Measurements from ENCODE around the gene COX7C.
"Not testable (repeated sequence)": the region's sequence is repeated elsewhere in the genome, so short reads cannot be mapped to it uniquely, and the experiment has no call there.

GRCh38 chr5:86571109-86571508, 46.6 kb upstream of the COX7C start:
- TF ChIP-seq RB1 (IDR thresholded peaks at IDR 0.05; ENCODE audit: low read depth); ZFX (CRISPR knock-in tag; IDR thresholded peaks at IDR 0.05); NR1H2 (CRISPR knock-in tag; IDR thresholded peaks at IDR 0.05); E4F1 (CRISPR knock-in tag; IDR thresholded peaks at IDR 0.05; ENCODE audit: borderline replicate concordance); TARDBP (IDR thresholded peaks at IDR 0.05); E2F6 (IDR thresholded peaks at IDR 0.05; ENCODE audit: borderline replicate concordance in 1 of 2, extremely low read depth in 1 of 2, insufficient read depth in 1 of 2, insufficient read length in 1 of 2, low read depth in 1 of 2, low read length in 1 of 2, poor library complexity in 1 of 2, severe bottlenecking in 1 of 2); ZNF408 (CRISPR knock-in tag; IDR thresholded peaks at IDR 0.05; ENCODE audit: low read depth); CTCFL (IDR thresholded peaks at IDR 0.05; ENCODE audit: borderline replicate concordance, insufficient read depth, low read depth, low read length, poor library complexity, severe bottlenecking); NRF1 (conservative IDR thresholded peaks at IDR 0.05 in 1 of 2, IDR thresholded peaks at IDR 0.05 in 1 of 2); ELK1 (CRISPR knock-in tag; IDR thresholded peaks at IDR 0.05); FOS (IDR thresholded peaks at IDR 0.05; ENCODE audit: extremely low read depth, insufficient read length): not testable (repeated sequence)
